ENCODE measurements around the gene PWWP2B. TPM values are rescaled to one million over a fixed set of nuclear protein-coding genes. Genes with fewer than 3 reads are reported as not detected.

PWWP2B gene
- total and polyA plus RNA-seq, 2 of the 13 experiments (the other 11 are each of a cell fraction or from before 2014, with no cell fraction given) = 2.3 to 4.7 TPM

- peak; percentile 42; the same call in 1 of the 2 replicates for TF ChIP-seq THAP11 (CRISPR knock-in tag; IDR thresholded peaks at IDR 0.05)
- 0 out of 2 replicates have a peak, but pooled peaks have one; percentile 30 for TF ChIP-seq KDM5B (CRISPR knock-in tag; IDR thresholded peaks at IDR 0.05; ENCODE audit: borderline replicate concordance)
- TF ChIP-seq HNF1B (CRISPR knock-in tag; IDR thresholded peaks at IDR 0.05) = 0 out of 2 replicates have a peak, but pooled peaks have one; percentile 42
- TF ChIP-seq XRCC5 (optimal IDR thresholded peaks at IDR 0.05; ENCODE audit: low read length) = no peak
- TF ChIP-seq ZNF280B (CRISPR knock-in tag; IDR thresholded peaks at IDR 0.05; ENCODE audit: borderline replicate concordance) = peak; percentile 52; the same call in 1 of the 2 replicates
- no peak for TF ChIP-seq ZHX1 (CRISPR knock-in tag; IDR thresholded peaks at IDR 0.05; ENCODE audit: low read depth)
- peak; percentile 76; the same call in 1 of the 2 replicates for TF ChIP-seq ZSCAN20 (CRISPR knock-in tag; IDR thresholded peaks at IDR 0.05; ENCODE audit: borderline replicate concordance)
- peak; percentile 67 for TF ChIP-seq PATZ1 (CRISPR knock-in tag; IDR thresholded peaks at IDR 0.05)
- TF ChIP-seq PAWR (CRISPR knock-in tag; IDR thresholded peaks at IDR 0.05; ENCODE audit: borderline replicate concordance) = no peak
- TF ChIP-seq MEIS1 (CRISPR knock-in tag; IDR thresholded peaks at IDR 0.05; ENCODE audit: borderline replicate concordance) = no peak
- TF ChIP-seq ZMYM2 (CRISPR knock-in tag; IDR thresholded peaks at IDR 0.05) = no peak
- peak; percentile 67 for TF ChIP-seq MED1 (CRISPR knock-in tag; IDR thresholded peaks at IDR 0.05)
- TF ChIP-seq ZFP91 (CRISPR knock-in tag; IDR thresholded peaks at IDR 0.05; ENCODE audit: borderline replicate concordance) = peak; percentile 58; the same call in 1 of the 2 replicates
- TF ChIP-seq TSC22D2 (CRISPR knock-in tag; IDR thresholded peaks at IDR 0.05; ENCODE audit: borderline replicate concordance) = no peak
- no peak for TF ChIP-seq ZSCAN30 (CRISPR knock-in tag; IDR thresholded peaks at IDR 0.05)
- 0 out of 2 replicates have a peak, but pooled peaks have one; percentile 32 for TF ChIP-seq PHF20 (CRISPR knock-in tag; IDR thresholded peaks at IDR 0.05)
Observed at GRCh38 chr10:132395704-132396493, 1.1 kb upstream of the PWWP2B start (continued).
